ENCODE measurements around the gene G3BP1.
A peak's percentile ranks its signal among the peaks of the same experiment; 100 is the strongest.
"Not testable (repeated sequence)": the region's sequence is repeated elsewhere in the genome, so short reads cannot be mapped to it uniquely, and the experiment has no call there.

The G3BP1 gene

GRCh38 chr5:151799407-151799806 lies 27.7 kb downstream of the G3BP1 start:
- no peak for DNase-seq

GRCh38 chr5:151800532-151800931 lies 28.8 kb downstream of the G3BP1 start:
- DNase-seq, result no peak

DNA sequence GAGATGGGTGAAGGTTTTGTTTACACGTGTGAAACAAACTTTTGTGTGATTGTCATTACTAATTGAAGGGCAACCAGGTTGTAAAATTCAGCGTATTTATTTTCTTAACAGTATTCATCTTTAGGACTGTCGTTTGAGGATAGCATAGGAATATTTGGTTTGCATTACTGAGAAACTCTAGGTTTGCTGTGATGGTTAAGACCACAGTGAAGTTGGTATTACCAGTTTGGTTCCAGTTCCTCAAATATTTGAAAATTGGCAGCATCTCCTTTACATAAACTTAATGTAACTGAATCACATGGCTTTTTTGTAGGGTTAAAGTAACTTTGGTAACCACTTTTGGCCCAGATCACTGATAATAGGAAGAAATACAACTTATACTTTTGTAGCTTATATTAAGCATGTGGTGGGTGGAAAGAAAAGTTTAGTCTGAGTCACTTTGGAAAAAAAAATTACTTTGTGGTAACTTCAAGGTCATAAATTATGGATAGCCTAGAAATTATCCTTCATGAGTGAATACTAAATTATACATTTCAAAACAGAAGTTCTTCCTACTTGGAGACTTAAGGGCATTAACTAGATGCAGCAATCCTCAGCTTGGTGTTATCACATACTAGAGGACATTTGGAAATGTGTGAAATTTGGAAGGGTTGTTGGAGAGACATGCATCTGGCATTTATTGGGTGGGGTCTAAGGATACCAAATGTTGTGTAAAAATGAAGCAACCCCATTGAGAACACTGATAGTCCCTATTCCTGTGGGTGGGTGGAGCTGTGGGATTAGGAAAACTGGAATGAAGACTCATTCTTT lies 33.9 kb downstream of the G3BP1 start:
- no peak for DNase-seq

- no peak for DNase-seq
Observed at GRCh38 chr5:151808451-151809169, 36.9 kb downstream of the G3BP1 start.

DNA sequence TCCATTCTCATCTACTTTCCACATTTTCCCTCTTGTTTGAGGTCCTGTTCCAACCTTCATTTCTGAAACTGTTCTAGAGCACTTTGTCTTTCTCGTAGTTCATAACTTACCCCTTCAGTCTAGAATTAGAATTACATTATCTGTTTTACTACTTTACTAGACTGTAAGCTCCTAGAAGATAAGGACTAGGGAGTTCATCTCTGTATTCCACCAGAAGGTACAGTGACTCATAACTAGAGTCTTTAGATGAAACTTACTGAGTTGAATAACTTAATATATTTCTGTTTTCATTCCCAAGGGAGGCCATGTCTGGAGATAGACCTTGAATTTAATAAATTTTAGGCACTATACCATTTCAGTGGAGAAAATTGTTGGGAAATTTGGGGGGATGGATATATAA lies 38.7 kb downstream of the G3BP1 start:
- no peak for DNase-seq

DNA sequence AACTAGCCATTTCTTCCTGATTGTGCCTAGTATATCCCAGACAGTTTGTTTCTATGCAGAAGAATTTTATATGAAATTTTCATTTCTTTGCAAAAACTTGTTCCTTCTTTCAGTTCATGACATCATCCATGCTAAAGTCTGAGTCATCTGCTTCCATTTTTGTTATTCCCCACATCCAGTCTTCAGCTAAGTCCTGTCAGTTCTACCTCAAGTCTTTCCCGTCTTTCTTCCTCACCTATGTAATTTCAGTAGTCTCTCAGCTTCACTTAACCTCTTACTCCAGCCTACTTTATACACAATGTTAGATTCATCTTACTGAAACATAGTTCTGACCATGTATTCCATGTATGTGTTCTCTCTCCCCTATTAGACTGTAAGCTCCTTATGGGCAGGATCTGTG lies 39.1 kb downstream of the G3BP1 start:
- DNase-seq, result no peak

DNA sequence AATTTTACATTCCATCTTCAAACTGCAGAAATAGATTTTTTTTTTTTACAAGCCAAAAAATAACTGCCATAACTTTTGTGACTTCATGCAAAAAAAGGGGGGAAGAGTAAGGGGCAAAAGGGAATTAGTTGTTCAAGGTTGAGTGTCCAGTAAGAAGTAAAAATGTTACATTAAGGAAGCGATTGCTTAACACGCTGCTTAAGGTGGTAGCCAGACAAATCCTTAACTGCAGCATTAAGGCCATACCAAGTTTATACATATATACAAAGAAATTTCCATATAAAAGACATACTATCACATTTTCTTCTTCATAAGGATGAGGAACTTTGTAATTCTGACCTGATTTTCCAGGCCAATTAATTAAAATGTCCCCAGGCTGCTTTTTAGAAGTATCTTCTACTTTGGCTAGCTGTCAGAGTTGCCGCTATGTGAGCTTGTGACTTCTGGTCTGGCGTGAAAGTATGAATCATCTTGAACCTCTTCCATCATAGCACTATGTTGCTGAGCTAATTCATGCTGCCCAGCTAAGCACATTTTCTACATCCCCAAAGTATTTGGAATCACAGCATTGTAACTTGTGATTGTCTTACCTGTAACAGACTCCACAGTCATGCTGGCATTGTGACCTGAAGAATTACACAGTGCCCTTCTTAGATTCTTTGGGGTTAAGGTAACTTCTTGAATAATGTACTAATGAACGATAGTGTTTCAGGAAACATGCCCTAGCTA lies 40.0 kb downstream of the G3BP1 start:
- no peak for DNase-seq

GRCh38 chr5:151812757-151813309 lies 41.1 kb downstream of the G3BP1 start:
- DNase-seq, result no peak

DNA sequence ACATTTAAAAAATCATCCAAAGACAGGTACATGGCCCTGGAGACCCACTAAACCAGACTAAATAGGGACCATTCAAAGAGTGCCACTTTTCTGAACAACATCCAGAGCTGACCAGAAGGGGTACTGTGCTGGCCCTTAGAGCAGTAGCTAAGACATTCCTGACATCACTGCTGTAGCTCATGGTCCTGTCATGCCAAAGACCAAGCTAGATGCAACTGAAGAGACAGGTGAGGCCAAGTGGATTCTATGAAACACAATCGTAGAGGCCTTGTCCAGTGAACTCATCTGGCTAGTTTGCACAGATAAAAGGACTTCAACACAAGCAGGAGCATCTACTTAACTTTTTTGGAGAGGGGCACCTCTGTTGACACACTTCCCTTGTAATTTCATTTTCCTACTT lies 43.3 kb downstream of the G3BP1 start:
- no peak for DNase-seq

DNA sequence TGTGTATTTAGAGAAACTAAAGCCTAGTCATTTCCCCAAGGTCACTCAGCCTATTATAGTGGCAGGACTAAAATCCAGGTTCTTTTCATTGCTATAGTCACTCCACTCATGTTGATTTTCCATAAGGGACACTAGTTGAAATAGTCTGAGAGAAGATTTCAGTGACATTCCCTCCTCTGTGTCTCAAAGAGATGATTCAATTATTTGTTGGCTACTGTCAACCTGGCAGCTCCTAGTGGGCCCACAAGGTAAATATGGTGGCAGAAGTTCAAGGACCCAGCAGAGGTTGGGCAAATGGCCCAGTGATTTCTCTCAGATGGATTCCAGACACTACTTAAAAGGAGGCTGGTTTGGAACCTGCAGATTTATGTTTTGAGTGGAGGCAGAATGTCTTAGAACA lies 48.1 kb downstream of the G3BP1 start:
- no peak for DNase-seq

GRCh38 chr5:151820271-151820670 lies 48.5 kb downstream of the G3BP1 start:
- no peak for DNase-seq

DNA sequence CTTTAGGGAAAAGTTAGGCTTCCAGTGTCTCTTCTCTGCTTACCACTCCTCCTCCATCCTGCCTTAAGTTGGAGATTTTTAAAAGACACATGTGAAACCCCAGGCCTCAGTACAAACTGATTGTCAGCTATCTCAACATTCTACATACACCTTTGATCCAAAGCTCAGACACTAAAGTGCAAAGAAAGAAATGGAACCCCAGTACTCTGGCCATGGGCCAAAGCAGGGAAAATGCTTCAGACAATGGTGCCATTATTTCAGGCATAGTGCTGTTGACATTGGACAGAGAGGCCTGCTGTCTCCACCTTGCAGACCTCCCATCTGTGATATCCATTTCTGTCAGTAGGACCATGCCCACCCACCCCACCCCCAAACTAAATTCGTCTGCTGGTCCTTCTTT lies 49.1 kb downstream of the G3BP1 start:
- DNase-seq, result peak in 1 of 2 experiments; percentile 32

DNA sequence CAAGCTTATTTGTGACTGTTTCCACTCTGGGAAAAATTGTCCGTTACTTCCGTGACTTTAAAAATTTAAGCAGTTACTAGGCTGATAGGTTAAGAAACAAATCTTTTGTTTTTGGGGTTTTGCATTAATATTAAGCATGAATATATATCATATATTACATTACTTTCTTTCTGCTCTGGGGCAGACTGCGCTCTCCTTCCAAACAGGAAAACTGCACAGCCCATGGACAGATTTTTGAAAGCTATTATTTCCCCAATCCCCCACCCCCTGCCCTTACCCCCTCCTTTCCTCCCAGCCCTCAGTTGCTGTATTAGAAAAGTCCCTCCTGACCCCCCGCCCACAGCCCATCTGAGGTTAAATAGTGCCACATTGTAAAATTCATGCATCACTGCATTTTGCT lies 50.4 kb downstream of the G3BP1 start:
- DNase-seq, result no peak

DNA sequence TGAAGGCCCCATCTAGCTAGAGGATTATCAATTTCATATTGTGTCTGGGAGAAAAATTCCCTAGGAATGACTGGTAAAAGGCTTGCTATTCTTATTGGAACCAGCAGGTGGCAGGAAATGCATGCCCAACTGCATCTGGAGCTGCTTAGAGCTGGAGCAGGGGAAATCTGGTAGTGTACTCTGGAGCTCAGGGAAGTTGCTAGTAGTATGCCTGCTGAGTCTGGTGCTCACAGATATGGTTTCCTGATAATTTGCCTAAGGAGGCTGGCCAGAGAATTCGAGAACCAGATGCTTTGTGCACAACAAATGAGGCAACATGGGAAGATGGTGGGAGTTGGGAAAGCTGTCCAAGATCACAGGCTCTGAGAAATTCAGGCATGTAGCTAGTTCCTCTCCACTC lies 53.7 kb downstream of the G3BP1 start:
- DNase-seq, result peak; percentile 51 to 66

- DNase-seq, result no peak
Observed at GRCh38 chr5:151829370-151829769, 57.6 kb downstream of the G3BP1 start.

GRCh38 chr5:151832843-151833242 lies 61.1 kb downstream of the G3BP1 start:
- not testable (repeated sequence) for DNase-seq

GRCh38 chr5:151846765-151847164 lies 75.0 kb downstream of the G3BP1 start:
- no peak for DNase-seq

DNA sequence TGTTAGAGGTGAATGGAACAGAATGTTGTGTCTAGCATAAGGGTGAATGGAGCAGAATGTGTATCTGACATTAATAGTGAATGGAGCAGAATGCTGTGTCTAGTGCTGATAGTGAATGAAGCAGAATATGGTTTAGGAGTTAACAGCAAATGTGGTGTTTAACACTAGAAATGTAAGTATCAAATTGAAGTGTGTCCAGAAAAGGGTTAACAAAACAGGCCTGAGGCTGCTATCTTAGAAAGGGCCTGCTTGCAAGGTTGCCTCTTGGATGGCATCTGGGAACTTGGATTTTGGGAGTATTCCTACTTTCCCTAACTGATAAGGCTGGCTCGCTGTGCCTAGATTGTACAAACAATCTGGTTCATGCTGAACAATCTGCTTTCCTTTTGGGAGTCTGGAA lies 76.1 kb downstream of the G3BP1 start:
- DNase-seq, result no peak

- no peak for DNase-seq
Observed at GRCh38 chr5:151855701-151856100, 83.9 kb downstream of the G3BP1 start.

DNA sequence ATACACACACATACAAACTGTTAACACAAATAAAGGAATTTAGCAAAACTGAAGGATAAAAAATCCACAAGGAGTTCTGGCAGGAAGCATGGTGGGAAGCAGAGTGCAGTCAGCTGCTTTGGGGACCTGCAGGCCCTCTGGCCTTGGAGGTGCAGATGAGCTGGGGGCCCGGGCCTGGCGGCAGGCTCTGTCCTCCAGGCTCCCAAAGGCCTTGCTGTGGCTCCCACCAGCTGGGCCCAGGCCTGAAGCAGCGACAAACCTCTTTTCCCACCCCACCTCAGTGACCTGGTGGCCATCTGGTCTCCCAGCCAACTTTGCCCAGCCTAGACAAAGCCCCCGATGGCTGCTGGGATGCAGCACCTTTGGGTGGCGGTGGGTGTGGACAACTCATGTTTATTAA lies 85.1 kb downstream of the G3BP1 start:
- DNase-seq, result no peak

- DNase-seq, result not testable (repeated sequence)
Observed at GRCh38 chr5:151860867-151861266, 89.1 kb downstream of the G3BP1 start.

All from NCI-H2081 (cell line).